ENCODE results near the gene DNAJC15.

DNAJC15 gene

GRCh38 chr13:43003729-43004128 lies 19.7 kb upstream of the DNAJC15 start (continued):
- no peak for TF ChIP-seq ZNF280C (tag by site-specific recombination; IDR thresholded peaks at IDR 0.05)

GRCh38 chr13:43005460-43006236 lies 17.7 kb upstream of the DNAJC15 start:
- Histone ChIP-seq H3K36me3 (ENCODE audit: control insufficient read depth in 2 of 2, insufficient read depth in 1 of 2, low read length in 2 of 2) (no peaks in the 10 kb centered on the region), H3K27ac (ENCODE audit: extremely low read depth, low read depth, low read length) (no peak overlapping the region), H3K9me3 (ENCODE audit: control insufficient read depth, insufficient read depth, low read depth, low read length) (no peaks in the 10 kb centered on the region), H3K4me3 (ENCODE audit: low read depth, low read length) (no peak overlapping the region), H3K4me1 (ENCODE audit: control insufficient read depth, insufficient read depth, low read length) (no peaks in the 10 kb centered on the region)
- CTCF ChIA-PET = interaction anchor here (0.6 to 1.3 kb wide), 3 partner anchors 36 to 708 kb away, joined by 3 to 4 read pairs (median 4); no protein-coding TSS in a partner anchor
- TF ChIP-seq ZNF776 (tag by site-specific recombination; IDR thresholded peaks at IDR 0.05; ENCODE audit: borderline replicate concordance) (no peak), KLF17 (tag by site-specific recombination; IDR thresholded peaks at IDR 0.05) (no peak), ZNF133 (tag by site-specific recombination; IDR thresholded peaks at IDR 0.05) (no peak), ZNF280C (tag by site-specific recombination; IDR thresholded peaks at IDR 0.05) (no peak), KLF7 (tag by site-specific recombination; IDR thresholded peaks at IDR 0.05; ENCODE audit: borderline replicate concordance) (no peak), ZNF830 (tag by site-specific recombination; IDR thresholded peaks at IDR 0.05; ENCODE audit: low read depth) (no peak), SALL2 (tag by site-specific recombination; IDR thresholded peaks at IDR 0.05; ENCODE audit: borderline replicate concordance) (no peak), ZFP3 (tag by site-specific recombination; IDR thresholded peaks at IDR 0.05; ENCODE audit: low read depth) (no peak), ZNF560 (tag by site-specific recombination; IDR thresholded peaks at IDR 0.05; ENCODE audit: borderline replicate concordance) (no peak), SP3 (tag by site-specific recombination; IDR thresholded peaks at IDR 0.05) (no peak), YY2 (tag by site-specific recombination; IDR thresholded peaks at IDR 0.05) (no peak)
- POLR2A ChIA-PET = interaction anchor here (0.7 to 2.1 kb wide), 2 partner anchors 15 to 49 kb away, joined by 3 to 7 read pairs; no protein-coding TSS in a partner anchor

- H3K4me1 ChIP-seq (ENCODE audit: control insufficient read depth, insufficient read depth, low read length) = no peaks in the 10 kb centered on the region
- no peaks in the 10 kb centered on the region for H3K9me3 ChIP-seq (ENCODE audit: control insufficient read depth, insufficient read depth, low read depth, low read length)
- POLR2A ChIA-PET = interaction anchor here (0.6 to 2.1 kb wide), 3 partner anchors 10 to 1542 kb away, joined by 3 to 8 read pairs (median 7); no protein-coding TSS in a partner anchor
- CTCF ChIA-PET = interaction anchor here (0.7 kb wide), 2 partner anchors 9 to 33 kb away, joined by 4 read pairs; no protein-coding TSS in a partner anchor
- no peaks in the 10 kb centered on the region for H3K36me3 ChIP-seq (ENCODE audit: control insufficient read depth in 2 of 2, insufficient read depth in 1 of 2, low read length in 2 of 2)
- H3K4me3 ChIP-seq (ENCODE audit: low read depth, low read length) = no peak overlapping the region
- no peak overlapping the region for H3K27ac ChIP-seq (ENCODE audit: extremely low read depth, low read depth, low read length)
- TF ChIP-seq ZNF140 (tag by site-specific recombination; IDR thresholded peaks at IDR 0.05) (no peak), REST (tag by site-specific recombination; IDR thresholded peaks at IDR 0.05) (no peak), ZNF488 (tag by site-specific recombination; IDR thresholded peaks at IDR 0.05) (no peak), ZBTB11 (tag by site-specific recombination; conservative IDR thresholded peaks at IDR 0.05; ENCODE audit: low read depth) (no peak), ZNF350 (tag by site-specific recombination; IDR thresholded peaks at IDR 0.05) (no peak)
Measured at GRCh38 chr13:43006893-43007631, 16.3 kb upstream of the DNAJC15 start.

Data from HEK293 (cell line).